ENCODE data around the gene FAM222B. TPM values are rescaled to one million over a fixed set of nuclear protein-coding genes. Genes with fewer than 3 reads are reported as not detected.

The FAM222B gene
- total and polyA plus RNA-seq, 2 experiments from 2014 or later, result 63.7 to 78.5 TPM

GRCh38 chr17:28726627-28727491 lies 115.7 kb downstream of the FAM222B start:
- H3K27ac Mint-ChIP-seq, result peak overlapping the region; percentile 99
- TF ChIP-seq NANOG (IDR thresholded peaks at IDR 0.05; ENCODE audit: borderline replicate concordance), result no peak
- TF ChIP-seq CREB1 (CRISPR knock-in tag; IDR thresholded peaks at IDR 0.05; ENCODE audit: low read depth), result peak; percentile 58; the same call in 1 of the 2 replicates
- TF ChIP-seq POLR2AphosphoS5 (IDR thresholded peaks at IDR 0.05; ENCODE audit: low read depth), result peak; percentile 60; the same call in 1 of the 2 replicates
- TF ChIP-seq ETS1 (IDR thresholded peaks at IDR 0.05), result 0 out of 2 replicates have a peak, but pooled peaks have one; percentile 18
- peak; percentile 94 to 100 for TF ChIP-seq CTCF (conservative IDR thresholded peaks at IDR 0.05; ENCODE audit: low read depth in 2 of 2)
- H4K20me1 ChIP-seq (replicated peaks; ENCODE audit: insufficient read depth), result peaks cover 18% of the 10 kb centered on the region
- DNase-seq (ENCODE audit: low spot score), result peak; percentile 98
- peaks cover 24% of the 10 kb centered on the region for H3K36me3 ChIP-seq (ENCODE audit: insufficient read depth)
- peaks cover 53% of the 10 kb centered on the region for H3F3A ChIP-seq (replicated peaks; ENCODE audit: low read depth)
- no peaks in the 10 kb centered on the region for H3K9me2 ChIP-seq (ENCODE audit: insufficient read depth)
- H3K36me3 Mint-ChIP-seq (ENCODE audit: low read depth), result peaks cover 36% of the 10 kb centered on the region
- peak overlapping the region; percentile 98 for H3K4me3 ChIP-seq
- peak overlapping the region; percentile 33; the same call in 1 of the 2 replicates for H2AFZ ChIP-seq
- peaks cover 3% of the 10 kb centered on the region; the same call in 2 of the 3 replicates for H3K9me3 Mint-ChIP-seq
- no peaks in the 10 kb centered on the region for H3K27me3 ChIP-seq (ENCODE audit: insufficient read depth)
- peak overlapping the region; percentile 94 for H3K4me3 Mint-ChIP-seq
- H3K27ac ChIP-seq (ENCODE audit: low read depth), result peak overlapping the region; percentile 99
- peak; percentile 56 for ATAC-seq
- H3K27me3 Mint-ChIP-seq (ENCODE audit: insufficient read depth, low read depth, poor library complexity), result peaks cover 32% of the 10 kb centered on the region
- peaks cover 16% of the 10 kb centered on the region for H3K79me2 ChIP-seq (replicated peaks; ENCODE audit: insufficient read depth)
- H3K4me2 ChIP-seq, result peak overlapping the region; percentile 99
- H3K4me1 Mint-ChIP-seq, result peaks cover 37% of the 10 kb centered on the region
- peaks cover 29% of the 10 kb centered on the region for H3K4me1 ChIP-seq (ENCODE audit: insufficient read depth)

- Histone ChIP-seq H3K4me2 (peak within 1 kb of the TSS; percentile 99), H3K9me2 (ENCODE audit: insufficient read depth) (no peaks in the 10 kb centered on the region), H3K36me3 (ENCODE audit: insufficient read depth) (peaks cover 30% of the 10 kb centered on the region), H2AFZ (no peak within 1 kb of the TSS), H3F3A (replicated peaks; ENCODE audit: low read depth) (peaks cover 59% of the 10 kb centered on the region), H3K4me3 (peak within 1 kb of the TSS; percentile 98), H3K27me3 (ENCODE audit: insufficient read depth) (no peaks in the 10 kb centered on the region), H4K20me1 (replicated peaks; ENCODE audit: insufficient read depth) (peaks cover 24% of the 10 kb centered on the region), H3K4me1 (ENCODE audit: insufficient read depth) (peaks cover 35% of the 10 kb centered on the region), H3K79me2 (replicated peaks; ENCODE audit: insufficient read depth) (peaks cover 22% of the 10 kb centered on the region), H3K27ac (ENCODE audit: low read depth) (peak within 1 kb of the TSS; percentile 99)
- Mint-ChIP-seq H3K36me3 (ENCODE audit: low read depth) (peaks cover 42% of the 10 kb centered on the region), H3K27me3 (ENCODE audit: insufficient read depth, low read depth, poor library complexity) (peaks cover 30% of the 10 kb centered on the region), H3K4me3 (peak within 1 kb of the TSS; percentile 94), H3K9me3 (peaks cover 3% of the 10 kb centered on the region; the same call in 2 of the 3 replicates), H3K27ac (peak within 1 kb of the TSS; percentile 99), H3K4me1 (peaks cover 42% of the 10 kb centered on the region)
- ATAC-seq (peak; percentile 14), DNase-seq (ENCODE audit: low spot score) (peak; percentile 83)
- no peak for TF ChIP-seq NANOG (IDR thresholded peaks at IDR 0.05; ENCODE audit: borderline replicate concordance)
- no peak for TF ChIP-seq ZNF331 (CRISPR knock-in tag; IDR thresholded peaks at IDR 0.05; ENCODE audit: low read depth)
- TF ChIP-seq ZNF114 (CRISPR knock-in tag; IDR thresholded peaks at IDR 0.05), result no peak
- TF ChIP-seq CTCF (conservative IDR thresholded peaks at IDR 0.05; ENCODE audit: low read depth in 2 of 2), result no peak
- TF ChIP-seq CREB1 (CRISPR knock-in tag; IDR thresholded peaks at IDR 0.05; ENCODE audit: low read depth), result no peak
- TF ChIP-seq JUNB (IDR thresholded peaks at IDR 0.05; ENCODE audit: unreplicated experiment), result no peak
- no peak for TF ChIP-seq EZH2 (IDR thresholded peaks at IDR 0.05; ENCODE audit: low read depth, unreplicated experiment)
These were observed 116.4 kb downstream of the FAM222B start, which contains the start of gene TLCD1 for GRCh38 chr17:28726226-28726626. Gene TLCD1, minus strand, starts transcription at chr17:28726233. Its CDS starts 136 bp downstream, at chr17:28726097.
